Upper lobe of left lung (tissue), 4 donors: Measurements from ENCODE around the gene CAPN9.

Source experiments
- CTCF ChIP-seq, 6 experiments: fragments of 450-650 bp in 4 of 6; fragments of 200-600 bp in 2 of 6; sonication (generic) in 2 of 6; IDR thresholded peaks; one replicate each; pipeline ENCODE4 v1.5.1; 2016 to 2019; ENCODE audit warnings: antibody characterized with exemption in 6 of 6
- EP300 ChIP-seq, 4 donors: sonication (generic); formaldehyde crosslinking; IDR thresholded peaks; one replicate each; pipeline ENCODE4 v1.5.1; 2017; ENCODE audit warnings: antibody characterized with exemption in 4 of 4, control low read depth in 2 of 4
- POLR2A ChIP-seq, 4 donors: fragments of 450-650 bp; IDR thresholded peaks; one replicate each; pipeline ENCODE4 v1.5.1; 2016 to 2017; ENCODE audit warnings: antibody characterized with exemption in 4 of 4, mild to moderate bottlenecking in 2 of 4

- TF ChIP-seq EP300 (IDR thresholded peaks at IDR 0.05) (no peak), CTCF (IDR thresholded peaks at IDR 0.05) (no peak), POLR2A (IDR thresholded peaks at IDR 0.05) (no peak)
These were observed 77.3 kb downstream of the CAPN9 start for GRCh38 chr1:230824551-230824918.
